ENCODE data around the gene EFCC1.

EFCC1 gene

DNA sequence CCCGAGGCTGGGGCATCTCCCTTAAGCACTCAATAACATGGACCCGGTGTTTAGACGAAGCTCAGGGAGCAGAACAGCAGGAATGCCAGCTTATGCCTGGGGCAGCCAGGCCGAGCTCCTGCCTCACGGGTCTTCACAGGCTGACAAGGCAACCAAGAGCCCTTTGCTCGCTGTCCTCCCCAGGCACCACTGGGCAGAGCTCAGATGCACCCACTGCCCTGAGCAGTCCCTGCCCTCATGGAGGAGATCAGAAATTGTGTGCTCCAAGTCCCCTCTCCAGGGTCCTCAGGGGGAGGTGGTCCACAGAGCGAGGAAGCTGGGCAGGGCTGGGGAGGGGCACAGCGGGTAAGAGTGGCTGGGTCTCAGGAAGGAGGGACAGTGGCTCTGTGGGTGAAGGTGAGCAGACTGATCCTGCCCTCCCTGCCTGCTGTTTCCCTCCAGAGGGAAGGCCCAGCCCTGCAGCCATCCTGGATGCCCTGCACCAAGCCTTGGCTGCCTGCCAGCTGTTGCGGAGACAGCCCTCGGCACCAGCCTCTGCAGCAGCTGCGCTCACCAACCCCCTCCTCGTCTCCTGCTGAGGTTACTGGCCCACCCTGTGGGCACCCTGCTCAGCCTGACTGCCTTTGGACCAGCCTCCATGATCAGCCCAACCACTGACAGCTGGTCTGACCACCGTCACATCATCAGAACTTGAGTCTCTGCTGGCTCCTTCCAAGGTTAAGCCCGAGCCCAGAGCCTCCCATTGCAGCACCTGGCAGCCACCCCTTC, 38.4 kb downstream of the EFCC1 start:
- Histone ChIP-seq H3K27me3 (peaks cover 41% of the 10 kb centered on the region), H3K4me1 (ENCODE audit: control insufficient read depth in 1 of 2, insufficient read depth in 1 of 2, low read depth in 1 of 2, low read length in 1 of 2) (no peaks in the 10 kb centered on the region), H3K4me3 (ENCODE audit: low read depth in 1 of 2, low read length in 1 of 2) (no peak overlapping the region), H3K9me3 (no peaks in the 10 kb centered on the region), H3K36me3 (no peaks in the 10 kb centered on the region), H3K27ac (no peak overlapping the region)
- TF ChIP-seq, protein P1, sequence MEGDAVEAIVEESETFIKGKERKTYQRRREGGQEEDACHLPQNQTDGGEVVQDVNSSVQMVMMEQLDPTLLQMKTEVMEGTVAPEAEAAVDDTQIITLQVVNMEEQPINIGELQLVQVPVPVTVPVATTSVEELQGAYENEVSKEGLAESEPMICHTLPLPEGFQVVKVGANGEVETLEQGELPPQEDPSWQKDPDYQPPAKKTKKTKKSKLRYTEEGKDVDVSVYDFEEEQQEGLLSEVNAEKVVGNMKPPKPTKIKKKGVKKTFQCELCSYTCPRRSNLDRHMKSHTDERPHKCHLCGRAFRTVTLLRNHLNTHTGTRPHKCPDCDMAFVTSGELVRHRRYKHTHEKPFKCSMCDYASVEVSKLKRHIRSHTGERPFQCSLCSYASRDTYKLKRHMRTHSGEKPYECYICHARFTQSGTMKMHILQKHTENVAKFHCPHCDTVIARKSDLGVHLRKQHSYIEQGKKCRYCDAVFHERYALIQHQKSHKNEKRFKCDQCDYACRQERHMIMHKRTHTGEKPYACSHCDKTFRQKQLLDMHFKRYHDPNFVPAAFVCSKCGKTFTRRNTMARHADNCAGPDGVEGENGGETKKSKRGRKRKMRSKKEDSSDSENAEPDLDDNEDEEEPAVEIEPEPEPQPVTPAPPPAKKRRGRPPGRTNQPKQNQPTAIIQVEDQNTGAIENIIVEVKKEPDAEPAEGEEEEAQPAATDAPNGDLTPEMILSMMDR (IDR thresholded peaks at IDR 0.05) = no peak

DNA sequence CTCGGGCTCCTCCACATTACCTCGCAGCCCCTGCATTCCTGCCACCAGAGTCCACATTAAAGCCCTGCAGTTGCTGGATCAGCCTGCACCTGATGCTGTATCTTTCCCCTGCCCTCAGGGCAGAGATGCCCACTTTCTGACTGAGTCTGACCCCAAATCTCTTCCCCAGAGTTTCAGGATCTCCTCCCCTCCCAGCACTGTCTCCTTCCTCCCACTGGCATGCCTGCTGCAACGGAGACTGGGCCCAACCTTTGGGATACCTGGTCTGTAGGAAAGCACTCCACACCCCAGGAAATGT, 38.9 kb downstream of the EFCC1 start:
- H3K4me1 ChIP-seq (ENCODE audit: control insufficient read depth in 1 of 2, insufficient read depth in 1 of 2, low read depth in 1 of 2, low read length in 1 of 2) = no peaks in the 10 kb centered on the region
- no peaks in the 10 kb centered on the region for H3K9me3 ChIP-seq
- H3K27ac ChIP-seq = no peak overlapping the region
- TF ChIP-seq, protein P1 (IDR thresholded peaks at IDR 0.05) = no peak
- no peak overlapping the region for H3K4me3 ChIP-seq (ENCODE audit: low read depth in 1 of 2, low read length in 1 of 2)
- H3K36me3 ChIP-seq = no peaks in the 10 kb centered on the region
- peaks cover 46% of the 10 kb centered on the region for H3K27me3 ChIP-seq

DNA sequence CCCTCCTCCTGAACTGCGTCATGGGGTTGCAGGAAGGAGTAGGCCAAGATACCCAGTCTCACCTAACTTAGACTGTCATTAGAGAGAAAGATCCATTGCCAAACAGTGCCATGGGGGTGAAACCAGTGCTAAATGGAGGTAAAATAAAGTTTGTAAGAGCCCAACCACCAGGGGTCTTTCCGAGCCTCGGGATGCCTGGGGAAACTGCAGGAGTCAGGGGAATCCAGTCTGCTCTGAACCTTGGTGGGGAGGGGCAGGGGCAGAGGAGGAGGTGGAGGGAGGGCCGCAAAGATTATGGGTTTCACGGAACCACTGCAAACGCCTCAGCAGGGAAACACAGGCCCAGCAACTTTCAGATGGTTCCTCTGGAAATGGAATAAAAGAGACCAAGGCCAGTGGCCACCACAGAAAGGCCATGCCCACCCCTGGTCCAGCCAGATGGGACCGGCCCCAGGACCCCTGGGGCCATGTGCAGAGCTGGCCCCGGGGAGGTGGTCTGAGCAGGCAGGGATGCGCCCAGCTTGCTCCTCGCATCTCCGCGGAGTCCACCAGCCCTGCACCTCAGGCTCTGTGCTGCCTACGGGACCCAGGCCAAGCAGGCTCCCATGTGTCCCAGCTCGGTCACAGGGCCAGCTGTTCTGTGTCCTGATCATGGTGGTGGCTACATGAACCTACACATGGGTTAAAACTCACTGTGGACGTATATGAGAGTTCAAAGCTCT, 39.6 kb downstream of the EFCC1 start:
- no peaks in the 10 kb centered on the region for H3K36me3 ChIP-seq

DNA sequence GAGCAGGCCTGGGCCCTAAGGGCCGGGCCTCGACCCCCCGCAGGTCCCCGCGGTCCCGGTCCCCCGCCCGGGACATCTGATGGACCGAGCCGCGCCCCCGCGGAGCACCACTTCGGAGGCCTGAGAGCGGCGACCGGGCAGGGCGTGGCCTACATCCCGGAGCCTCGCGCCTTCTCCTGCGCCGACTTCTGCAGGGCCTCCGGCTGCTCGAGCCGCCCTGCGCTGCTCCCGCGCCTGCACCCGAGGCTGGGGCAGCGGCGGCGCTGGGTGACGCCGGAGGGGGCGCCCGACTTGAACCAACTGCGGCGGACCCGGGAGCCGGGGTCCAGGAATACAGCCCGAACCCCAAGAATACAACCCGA, 44.6 kb downstream of the EFCC1 start:
- Histone ChIP-seq H3K4me3 (ENCODE audit: low read depth in 1 of 2, low read length in 1 of 2) (peak overlapping the region; percentile 20 to 25), H3K27ac (no peak overlapping the region), H3K27me3 (peaks cover 67% of the 10 kb centered on the region), H3K4me1 (ENCODE audit: control insufficient read depth in 1 of 2, insufficient read depth in 1 of 2, low read depth in 1 of 2, low read length in 1 of 2) (peaks cover 10% of the 10 kb centered on the region in 2 experiments), H3K9me3 (no peaks in the 10 kb centered on the region), H3K36me3 (no peaks in the 10 kb centered on the region)
- TF ChIP-seq, protein P1 (IDR thresholded peaks at IDR 0.05) = no peak

More for the DNA sequence above, 39.6 kb downstream of the EFCC1 start:
- Histone ChIP-seq H3K27me3 (peaks cover 54% of the 10 kb centered on the region), H3K27ac (no peak overlapping the region), H3K4me1 (ENCODE audit: control insufficient read depth in 1 of 2, insufficient read depth in 1 of 2, low read depth in 1 of 2, low read length in 1 of 2) (peaks cover 4% of the 10 kb centered on the region in 2 experiments), H3K4me3 (ENCODE audit: low read depth in 1 of 2, low read length in 1 of 2) (no peak overlapping the region), H3K9me3 (no peaks in the 10 kb centered on the region)
- TF ChIP-seq, protein P1 (IDR thresholded peaks at IDR 0.05) = no peak

DNA sequence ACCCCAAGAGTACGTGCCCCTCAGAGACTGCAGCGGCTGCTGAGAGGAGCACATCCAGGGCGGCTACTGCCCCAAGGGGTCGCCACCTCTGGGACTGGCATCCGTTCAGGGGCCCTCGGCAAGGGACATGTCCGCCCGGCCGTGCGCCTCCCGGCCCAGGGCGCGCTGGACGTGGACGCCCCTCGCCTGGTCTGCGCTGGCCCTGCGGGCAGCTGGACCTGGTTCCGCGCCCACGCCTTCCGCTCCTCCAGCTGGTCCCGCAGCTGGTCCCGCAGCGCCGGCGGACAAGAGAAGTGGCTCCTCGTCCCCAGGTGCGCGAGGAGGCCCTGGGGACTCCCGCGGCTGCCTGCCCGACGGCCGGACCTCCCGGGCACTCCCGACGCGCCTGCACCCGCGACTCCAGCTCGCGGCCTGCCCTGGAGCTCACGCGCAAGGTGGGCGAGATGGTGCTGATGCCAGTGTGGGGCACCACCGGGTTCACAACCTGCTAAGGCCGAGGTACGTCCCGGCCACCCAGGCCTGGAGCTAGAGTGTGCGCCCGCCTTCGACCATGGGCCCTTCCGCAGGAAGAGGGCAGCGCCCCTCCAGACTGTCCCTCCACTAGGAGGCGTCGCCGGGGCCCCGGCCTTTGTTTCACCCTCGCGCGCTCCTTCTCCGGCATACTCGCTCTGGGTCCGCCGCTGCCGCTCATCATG, 45.1 kb downstream of the EFCC1 start:
- Histone ChIP-seq H3K4me1 (ENCODE audit: control insufficient read depth in 1 of 2, insufficient read depth in 1 of 2, low read depth in 1 of 2, low read length in 1 of 2) (peaks cover 10% of the 10 kb centered on the region in 2 experiments), H3K4me3 (ENCODE audit: low read depth in 1 of 2, low read length in 1 of 2) (peak overlapping the region; percentile 20 to 25), H3K27me3 (peaks cover 67% of the 10 kb centered on the region), H3K9me3 (no peaks in the 10 kb centered on the region), H3K36me3 (no peaks in the 10 kb centered on the region), H3K27ac (no peak overlapping the region)
- TF ChIP-seq, protein P1 (IDR thresholded peaks at IDR 0.05) = no peak

Measured in neutrophil (primary cell).